Activated T-helper 1 cell treated with anti-CD3 and anti-CD28 coated beads, Interleukin-12 subunit alpha, Interleukin-12 subunit beta, Interleukin-2, Interleukin-4 antibody, amounts not matched to agents 30 ng/mL and 10 ng/mL and 1 ng/mL, durations not matched to agents 14 hours and 24 hours and 36 hours (primary cell): ENCODE data around the gene FAM53B. TPM values are rescaled to one million over a fixed set of nuclear protein-coding genes. Genes with fewer than 3 reads are reported as not detected.

Experiments used
- DNase-seq: peaks from one replicate; pipeline ENCODE4 v3.0.0; 2021; ENCODE audit warnings: low spot score
- H3K27ac Mint-ChIP-seq: one replicate; pipeline ENCODE4 v1.8.0; 2021; ENCODE audit warnings: mild to moderate bottlenecking, mixed read lengths
- H3K27me3 Mint-ChIP-seq: one replicate; pipeline ENCODE4 v1.8.0; 2022; ENCODE audit warnings: mild to moderate bottlenecking, moderate library complexity, mixed read lengths; ENCODE audit not compliant: insufficient read depth
- H3K36me3 Mint-ChIP-seq: one replicate; pipeline ENCODE4 v1.8.0; 2021; ENCODE audit warnings: low read depth, mixed read lengths
- H3K4me1 Mint-ChIP-seq: one replicate; pipeline ENCODE4 v1.8.0; 2021; ENCODE audit warnings: low read depth, mixed read lengths
- H3K4me3 Mint-ChIP-seq: one replicate; pipeline ENCODE4 v1.8.0; 2021; ENCODE audit warnings: mild to moderate bottlenecking, moderate library complexity, mixed read lengths
- H3K9me3 Mint-ChIP-seq: one replicate; pipeline ENCODE4 v1.8.0; 2021; ENCODE audit warnings: mixed read lengths
- intact Hi-C: fragments of 100-400 bp; cut with micrococcal nuclease; formaldehyde crosslinking; loops from one replicate; pipeline ENCODE4 v1.15.1; 2024
- total RNA-seq: library from RNA; stranded (reverse); gene quantifications from 2 replicates; pipeline ENCODE4 v1.2.3, GENCODE V29; 2022

FAM53B gene
- total RNA-seq, 1 donor from 2014 or later = 31.8 TPM

- no peak for DNase-seq
- Mint-ChIP-seq H3K4me3 (peak overlapping the region; percentile 31), H3K36me3 (peaks cover 30% of the 10 kb centered on the region), H3K9me3 (no peaks in the 10 kb centered on the region), H3K27me3 (no peaks in the 10 kb centered on the region), H3K27ac (peak overlapping the region; percentile 35), H3K4me1 (peaks cover 84% of the 10 kb centered on the region)
- intact Hi-C loops = loop anchor here (1.0 kb wide), 1 partner anchor 10 kb away; no protein-coding TSS in a partner anchor
Measured at GRCh38 chr10:124708246-124708779, 35.9 kb downstream of the FAM53B start.

- Mint-ChIP-seq H3K27me3 (no peaks in the 10 kb centered on the region), H3K4me1 (peaks cover 84% of the 10 kb centered on the region), H3K4me3 (no peak overlapping the region), H3K27ac (peak overlapping the region; percentile 35), H3K36me3 (peaks cover 32% of the 10 kb centered on the region), H3K9me3 (no peaks in the 10 kb centered on the region)
- DNase-seq = no peak
- intact Hi-C loops = no loop called here
Measured at GRCh38 chr10:124707551-124707950, 36.6 kb downstream of the FAM53B start.

- Mint-ChIP-seq H3K4me3 (no peak overlapping the region), H3K36me3 (peaks cover 34% of the 10 kb centered on the region), H3K9me3 (no peaks in the 10 kb centered on the region), H3K27ac (peak overlapping the region; percentile 49), H3K4me1 (peaks cover 85% of the 10 kb centered on the region), H3K27me3 (no peaks in the 10 kb centered on the region)
- no peak for DNase-seq
- intact Hi-C loops = no loop called here
Measured at GRCh38 chr10:124707144-124707467, 37.1 kb downstream of the FAM53B start.

- Mint-ChIP-seq H3K36me3 (peaks cover 36% of the 10 kb centered on the region), H3K4me3 (peak overlapping the region; percentile 4), H3K27me3 (no peaks in the 10 kb centered on the region), H3K27ac (peak overlapping the region; percentile 49), H3K9me3 (no peaks in the 10 kb centered on the region), H3K4me1 (peaks cover 90% of the 10 kb centered on the region)
- no peak for DNase-seq
- intact Hi-C loops = no loop called here
Measured at GRCh38 chr10:124706462-124707143, 37.6 kb downstream of the FAM53B start.

- intact Hi-C loops = no loop called here
- Mint-ChIP-seq H3K27me3 (no peaks in the 10 kb centered on the region), H3K36me3 (peaks cover 39% of the 10 kb centered on the region), H3K27ac (peak overlapping the region; percentile 55), H3K4me3 (no peak overlapping the region), H3K9me3 (no peaks in the 10 kb centered on the region), H3K4me1 (peaks cover 95% of the 10 kb centered on the region)
- DNase-seq = no peak
Measured at GRCh38 chr10:124705817-124706461, 38.2 kb downstream of the FAM53B start.

GRCh38 chr10:124705381-124705740 is 38.8 kb downstream of the FAM53B start:
- H3K27me3 Mint-ChIP-seq = no peaks in the 10 kb centered on the region
- peak overlapping the region; percentile 55 for H3K27ac Mint-ChIP-seq
- no peak for DNase-seq
- peaks cover 42% of the 10 kb centered on the region for H3K36me3 Mint-ChIP-seq
- H3K9me3 Mint-ChIP-seq = no peaks in the 10 kb centered on the region
- H3K4me3 Mint-ChIP-seq = no peak overlapping the region
- peaks cover 94% of the 10 kb centered on the region for H3K4me1 Mint-ChIP-seq
- intact Hi-C loops = no loop called here

- peak overlapping the region; percentile 64 for H3K27ac Mint-ChIP-seq
- intact Hi-C loops = no loop called here
- H3K36me3 Mint-ChIP-seq = peaks cover 44% of the 10 kb centered on the region
- H3K27me3 Mint-ChIP-seq = no peaks in the 10 kb centered on the region
- H3K9me3 Mint-ChIP-seq = no peaks in the 10 kb centered on the region
- no peak overlapping the region for H3K4me3 Mint-ChIP-seq
- DNase-seq = no peak
- H3K4me1 Mint-ChIP-seq = peaks cover 96% of the 10 kb centered on the region
Measured at GRCh38 chr10:124704428-124705380, 39.5 kb downstream of the FAM53B start.

- Mint-ChIP-seq H3K4me3 (no peak overlapping the region), H3K4me1 (peaks cover 96% of the 10 kb centered on the region), H3K27ac (peak overlapping the region; percentile 78), H3K9me3 (no peaks in the 10 kb centered on the region), H3K27me3 (no peaks in the 10 kb centered on the region), H3K36me3 (peaks cover 46% of the 10 kb centered on the region)
- intact Hi-C loops = loop anchor here (2.0 kb wide), 1 partner anchor 15 kb away; no protein-coding TSS in a partner anchor
- no peak for DNase-seq
Measured at GRCh38 chr10:124703778-124704427, 40.3 kb downstream of the FAM53B start.

GRCh38 chr10:124703372-124703771 is 40.8 kb downstream of the FAM53B start:
- no peaks in the 10 kb centered on the region for H3K27me3 Mint-ChIP-seq
- peaks cover 50% of the 10 kb centered on the region for H3K36me3 Mint-ChIP-seq
- H3K4me3 Mint-ChIP-seq = no peak overlapping the region
- H3K27ac Mint-ChIP-seq = peak overlapping the region; percentile 78
- no peaks in the 10 kb centered on the region for H3K9me3 Mint-ChIP-seq
- no peak for DNase-seq
- H3K4me1 Mint-ChIP-seq = peaks cover 96% of the 10 kb centered on the region
- intact Hi-C loops = loop anchor here (2.0 kb wide), 1 partner anchor 15 kb away; no protein-coding TSS in a partner anchor

GRCh38 chr10:124701881-124702656 is 42.1 kb downstream of the FAM53B start:
- Mint-ChIP-seq H3K27me3 (no peaks in the 10 kb centered on the region), H3K9me3 (no peaks in the 10 kb centered on the region), H3K4me3 (peak overlapping the region; percentile 60), H3K27ac (peak overlapping the region; percentile 87), H3K36me3 (peaks cover 56% of the 10 kb centered on the region), H3K4me1 (peaks cover 98% of the 10 kb centered on the region)
- intact Hi-C loops = loop anchor here (2.0 kb wide), 1 partner anchor 13 kb away; no protein-coding TSS in a partner anchor
- no peak for DNase-seq

- peak overlapping the region; percentile 87 for H3K27ac Mint-ChIP-seq
- H3K4me3 Mint-ChIP-seq = peak overlapping the region; percentile 58
- DNase-seq = no peak
- no peaks in the 10 kb centered on the region for H3K9me3 Mint-ChIP-seq
- peaks cover 57% of the 10 kb centered on the region for H3K36me3 Mint-ChIP-seq
- H3K27me3 Mint-ChIP-seq = no peaks in the 10 kb centered on the region
- peaks cover 98% of the 10 kb centered on the region for H3K4me1 Mint-ChIP-seq
- intact Hi-C loops = no loop called here
Measured at GRCh38 chr10:124701435-124701834, 42.7 kb downstream of the FAM53B start.

GRCh38 chr10:124701038-124701365 is 43.2 kb downstream of the FAM53B start:
- Mint-ChIP-seq H3K27me3 (no peaks in the 10 kb centered on the region), H3K4me1 (peaks cover 98% of the 10 kb centered on the region), H3K27ac (peak overlapping the region; percentile 87), H3K36me3 (peaks cover 54% of the 10 kb centered on the region), H3K9me3 (no peaks in the 10 kb centered on the region), H3K4me3 (peak overlapping the region; percentile 58)
- intact Hi-C loops = no loop called here
- DNase-seq = no peak
